Natural killer cell treated with Interleukin-12 subunit alpha and Interleukin-12 subunit beta and Interleukin-15 and Interleukin-18, amount 100 ng/mL, for 72 hours (primary cell): ENCODE results near the gene GNL3. TPM values are rescaled to one million over a fixed set of nuclear protein-coding genes. Genes with fewer than 3 reads are reported as not detected.

Experiments used
- ATAC-seq, 2 donors: fragments of 150-1000 bp; cut with Tn5 transposase in 1 of 2; sonication (Bioruptor Pico), chemical (Tn5 transposase) in 1 of 2; 2 replicates each; pipeline ENCODE4 v1.10.0; 2021
- DNase-seq: peaks from one replicate; pipeline ENCODE4 v3.0.0; 2022; ENCODE audit warnings: low spot score
- H3K27ac Mint-ChIP-seq, 2 donors: 1 replicate in 1 of 2; 2 replicates in 1 of 2; pipeline ENCODE4 v1.8.0; 2022; ENCODE audit warnings: mixed read lengths in 2 of 2, mild to moderate bottlenecking in 1 of 2, moderate library complexity in 1 of 2
- H3K27me3 Mint-ChIP-seq, 2 donors: 1 replicate in 1 of 2; 2 replicates in 1 of 2; pipeline ENCODE4 v1.8.0; 2022; ENCODE audit warnings: mixed read lengths in 2 of 2
- H3K36me3 Mint-ChIP-seq: one replicate; pipeline ENCODE4 v1.8.0; 2022; ENCODE audit warnings: mixed read lengths
- H3K4me1 Mint-ChIP-seq, 2 donors: 1 replicate in 1 of 2; 2 replicates in 1 of 2; pipeline ENCODE4 v1.8.0; 2022; ENCODE audit warnings: low read depth in 2 of 2, mixed read lengths in 2 of 2, mild to moderate bottlenecking in 1 of 2
- H3K4me3 Mint-ChIP-seq: one replicate; pipeline ENCODE4 v1.8.0; 2022; ENCODE audit warnings: mixed read lengths
- H3K9me3 Mint-ChIP-seq: 2 replicates; pipeline ENCODE4 v1.8.0; 2022; ENCODE audit warnings: mixed read lengths
- total RNA-seq, 2 donors: library from RNA; stranded (reverse); gene quantifications; one replicate each; pipeline ENCODE4 v1.2.3, GENCODE V29; 2022

Gene GNL3
- total RNA-seq, 2 donors from 2014 or later: 153 to 225 TPM

DNA sequence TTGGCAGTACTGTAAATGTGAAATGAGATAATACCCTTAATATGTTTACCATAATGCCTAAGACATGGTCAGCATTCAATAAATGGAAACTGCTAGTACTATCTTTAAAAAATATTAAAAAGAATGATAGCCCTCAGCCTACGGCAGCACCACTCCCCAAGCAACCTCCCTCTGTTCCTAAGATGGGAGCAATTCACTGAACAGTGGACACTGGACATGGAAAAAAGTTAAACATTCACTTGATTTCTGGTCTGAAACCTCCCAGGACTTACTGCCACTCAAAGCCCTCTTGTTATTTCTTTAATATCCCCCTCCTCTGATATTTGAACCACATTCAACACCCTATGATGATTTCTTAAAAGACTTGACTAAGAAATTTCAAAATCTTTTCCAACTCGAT, 57.9 kb downstream of the GNL3 start:
- peaks cover 12% of the 10 kb centered on the region for H3K36me3 Mint-ChIP-seq
- H3K9me3 Mint-ChIP-seq: no peaks in the 10 kb centered on the region
- no peak overlapping the region for H3K27ac Mint-ChIP-seq
- no peaks in the 10 kb centered on the region for H3K27me3 Mint-ChIP-seq
- H3K4me3 Mint-ChIP-seq: no peak overlapping the region
- ATAC-seq (no peak), DNase-seq (no peak)
- no peaks in the 10 kb centered on the region for H3K4me1 Mint-ChIP-seq

Other genes starting within 250 kb of the GNL3 start
- under 1 TPM in 1 of 2 donors, not detected in 1; 0.08 TPM for gene SEMA3G, start 240.9 kb upstream of the GNL3 start, total RNA-seq
- not detected for gene TNNC1, start 232.0 kb upstream of the GNL3 start, total RNA-seq
- gene NISCH, start 230.4 kb upstream of the GNL3 start, total RNA-seq: 100 to 1,000 TPM in 1 of 2 donors, 10 to 100 TPM in 1; 72.5 to 116 TPM
- under 1 TPM; 0.57 to 0.92 TPM for gene STAB1, start 190.7 kb upstream of the GNL3 start, total RNA-seq
- gene NT5DC2, start 152.2 kb upstream of the GNL3 start, total RNA-seq: 100 to 1,000 TPM in 1 of 2 donors, 10 to 100 TPM in 1; 59.7 to 166 TPM
- 10 to 100 TPM in 1 of 2 donors, 1 to 10 TPM in 1; 6.7 to 18.0 TPM for gene UQCC5, start 149.4 kb upstream of the GNL3 start, total RNA-seq
- 10 to 100 TPM; 85.3 to 95.4 TPM for gene PBRM1, start 119 bp upstream of the GNL3 start, total RNA-seq
- gene GLT8D1, start 19.8 kb downstream of the GNL3 start, total RNA-seq: 10 to 100 TPM; 32.4 to 41.1 TPM
- 10 to 100 TPM; 74.4 to 92.4 TPM for gene SPCS1, start 20.1 kb downstream of the GNL3 start, total RNA-seq
- 10 to 100 TPM; 24.8 to 52.7 TPM for gene NEK4, start 84.9 kb downstream of the GNL3 start, total RNA-seq
- gene ITIH1, start 91.6 kb downstream of the GNL3 start, total RNA-seq: not detected
- gene ITIH3, start 108.8 kb downstream of the GNL3 start, total RNA-seq: not detected
- gene ITIH4, start 144.6 kb downstream of the GNL3 start, total RNA-seq: 10 to 100 TPM in 1 of 2 donors, 1 to 10 TPM in 1; 8.5 to 14.6 TPM
- gene MUSTN1, start 149.0 kb downstream of the GNL3 start, total RNA-seq: 1 to 10 TPM in 1 of 2 donors, not detected in 1; 1.3 TPM
- gene STIMATE, start 211.5 kb downstream of the GNL3 start, total RNA-seq: 10 to 100 TPM; 19.8 to 31.1 TPM